ENCODE measurements around the gene UNC119B. TPM values are rescaled to one million over a fixed set of nuclear protein-coding genes. Genes with fewer than 3 reads are reported as not detected.
A peak's percentile ranks its signal among the peaks of the same experiment; 100 is the strongest.

Gene UNC119B
- total and polyA plus RNA-seq, 2 experiments from 2014 or later = 9.9 to 51.3 TPM

DNA sequence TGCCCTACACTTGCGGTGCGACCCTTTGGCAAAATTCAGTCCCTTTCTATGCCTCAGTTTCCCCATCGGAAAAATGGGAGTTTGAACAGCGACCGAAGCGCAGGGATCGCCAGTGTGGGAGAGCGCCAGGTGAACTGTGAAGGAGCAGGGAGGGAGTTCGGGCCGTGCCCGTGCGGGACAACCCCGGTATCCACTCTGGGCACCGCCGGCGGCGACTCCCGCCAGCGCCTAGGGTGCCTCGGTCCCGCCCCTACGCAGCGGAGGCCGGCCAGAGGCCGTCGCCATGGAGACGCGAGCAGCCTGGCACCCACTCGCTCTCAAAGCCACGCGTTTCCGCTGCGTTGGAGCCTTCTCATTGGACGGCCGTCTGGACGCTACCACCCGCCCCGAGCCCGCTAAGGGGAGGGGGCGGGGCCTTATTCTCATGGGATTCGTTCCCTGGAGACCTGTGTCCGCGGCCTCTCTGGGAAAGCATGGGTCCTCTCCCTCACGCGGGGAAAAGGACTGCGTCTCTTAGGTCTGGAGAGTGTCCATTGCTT is 24.0 kb upstream of the UNC119B start:
- H3K27me3 Mint-ChIP-seq (ENCODE audit: insufficient read depth, low read depth, poor library complexity) = peaks cover 2% of the 10 kb centered on the region
- H3K4me3 ChIP-seq = peak overlapping the region; percentile 99
- ATAC-seq = peak; percentile 84
- H3K4me1 Mint-ChIP-seq = peaks cover 31% of the 10 kb centered on the region
- peak; percentile 100 for DNase-seq (ENCODE audit: low spot score)
- H2AFZ ChIP-seq = peak overlapping the region; percentile 92
- H4K20me1 ChIP-seq (replicated peaks; ENCODE audit: insufficient read depth) = peaks cover 29% of the 10 kb centered on the region
- peaks cover 40% of the 10 kb centered on the region for H3K79me2 ChIP-seq (replicated peaks; ENCODE audit: insufficient read depth)
- peaks cover 29% of the 10 kb centered on the region for H3K4me1 ChIP-seq (ENCODE audit: insufficient read depth)
- peak overlapping the region; percentile 99 for H3K27ac ChIP-seq (ENCODE audit: low read depth)
- H3K9me2 ChIP-seq (ENCODE audit: insufficient read depth) = no peaks in the 10 kb centered on the region
- no peaks in the 10 kb centered on the region for H3K36me3 ChIP-seq (ENCODE audit: insufficient read depth)
- no peaks in the 10 kb centered on the region for H3K27me3 ChIP-seq (ENCODE audit: insufficient read depth)
- peak overlapping the region; percentile 97 for H3K27ac Mint-ChIP-seq
- H3K4me2 ChIP-seq = peak overlapping the region; percentile 95
- no peaks in the 10 kb centered on the region for H3K9me3 Mint-ChIP-seq
- peaks cover 5% of the 10 kb centered on the region for H3F3A ChIP-seq (replicated peaks; ENCODE audit: low read depth)
- peak overlapping the region; percentile 84 for H3K4me3 Mint-ChIP-seq
- no peaks in the 10 kb centered on the region; the same call in 2 of the 3 replicates for H3K36me3 Mint-ChIP-seq (ENCODE audit: low read depth)
- TF ChIP-seq, protein P1, sequence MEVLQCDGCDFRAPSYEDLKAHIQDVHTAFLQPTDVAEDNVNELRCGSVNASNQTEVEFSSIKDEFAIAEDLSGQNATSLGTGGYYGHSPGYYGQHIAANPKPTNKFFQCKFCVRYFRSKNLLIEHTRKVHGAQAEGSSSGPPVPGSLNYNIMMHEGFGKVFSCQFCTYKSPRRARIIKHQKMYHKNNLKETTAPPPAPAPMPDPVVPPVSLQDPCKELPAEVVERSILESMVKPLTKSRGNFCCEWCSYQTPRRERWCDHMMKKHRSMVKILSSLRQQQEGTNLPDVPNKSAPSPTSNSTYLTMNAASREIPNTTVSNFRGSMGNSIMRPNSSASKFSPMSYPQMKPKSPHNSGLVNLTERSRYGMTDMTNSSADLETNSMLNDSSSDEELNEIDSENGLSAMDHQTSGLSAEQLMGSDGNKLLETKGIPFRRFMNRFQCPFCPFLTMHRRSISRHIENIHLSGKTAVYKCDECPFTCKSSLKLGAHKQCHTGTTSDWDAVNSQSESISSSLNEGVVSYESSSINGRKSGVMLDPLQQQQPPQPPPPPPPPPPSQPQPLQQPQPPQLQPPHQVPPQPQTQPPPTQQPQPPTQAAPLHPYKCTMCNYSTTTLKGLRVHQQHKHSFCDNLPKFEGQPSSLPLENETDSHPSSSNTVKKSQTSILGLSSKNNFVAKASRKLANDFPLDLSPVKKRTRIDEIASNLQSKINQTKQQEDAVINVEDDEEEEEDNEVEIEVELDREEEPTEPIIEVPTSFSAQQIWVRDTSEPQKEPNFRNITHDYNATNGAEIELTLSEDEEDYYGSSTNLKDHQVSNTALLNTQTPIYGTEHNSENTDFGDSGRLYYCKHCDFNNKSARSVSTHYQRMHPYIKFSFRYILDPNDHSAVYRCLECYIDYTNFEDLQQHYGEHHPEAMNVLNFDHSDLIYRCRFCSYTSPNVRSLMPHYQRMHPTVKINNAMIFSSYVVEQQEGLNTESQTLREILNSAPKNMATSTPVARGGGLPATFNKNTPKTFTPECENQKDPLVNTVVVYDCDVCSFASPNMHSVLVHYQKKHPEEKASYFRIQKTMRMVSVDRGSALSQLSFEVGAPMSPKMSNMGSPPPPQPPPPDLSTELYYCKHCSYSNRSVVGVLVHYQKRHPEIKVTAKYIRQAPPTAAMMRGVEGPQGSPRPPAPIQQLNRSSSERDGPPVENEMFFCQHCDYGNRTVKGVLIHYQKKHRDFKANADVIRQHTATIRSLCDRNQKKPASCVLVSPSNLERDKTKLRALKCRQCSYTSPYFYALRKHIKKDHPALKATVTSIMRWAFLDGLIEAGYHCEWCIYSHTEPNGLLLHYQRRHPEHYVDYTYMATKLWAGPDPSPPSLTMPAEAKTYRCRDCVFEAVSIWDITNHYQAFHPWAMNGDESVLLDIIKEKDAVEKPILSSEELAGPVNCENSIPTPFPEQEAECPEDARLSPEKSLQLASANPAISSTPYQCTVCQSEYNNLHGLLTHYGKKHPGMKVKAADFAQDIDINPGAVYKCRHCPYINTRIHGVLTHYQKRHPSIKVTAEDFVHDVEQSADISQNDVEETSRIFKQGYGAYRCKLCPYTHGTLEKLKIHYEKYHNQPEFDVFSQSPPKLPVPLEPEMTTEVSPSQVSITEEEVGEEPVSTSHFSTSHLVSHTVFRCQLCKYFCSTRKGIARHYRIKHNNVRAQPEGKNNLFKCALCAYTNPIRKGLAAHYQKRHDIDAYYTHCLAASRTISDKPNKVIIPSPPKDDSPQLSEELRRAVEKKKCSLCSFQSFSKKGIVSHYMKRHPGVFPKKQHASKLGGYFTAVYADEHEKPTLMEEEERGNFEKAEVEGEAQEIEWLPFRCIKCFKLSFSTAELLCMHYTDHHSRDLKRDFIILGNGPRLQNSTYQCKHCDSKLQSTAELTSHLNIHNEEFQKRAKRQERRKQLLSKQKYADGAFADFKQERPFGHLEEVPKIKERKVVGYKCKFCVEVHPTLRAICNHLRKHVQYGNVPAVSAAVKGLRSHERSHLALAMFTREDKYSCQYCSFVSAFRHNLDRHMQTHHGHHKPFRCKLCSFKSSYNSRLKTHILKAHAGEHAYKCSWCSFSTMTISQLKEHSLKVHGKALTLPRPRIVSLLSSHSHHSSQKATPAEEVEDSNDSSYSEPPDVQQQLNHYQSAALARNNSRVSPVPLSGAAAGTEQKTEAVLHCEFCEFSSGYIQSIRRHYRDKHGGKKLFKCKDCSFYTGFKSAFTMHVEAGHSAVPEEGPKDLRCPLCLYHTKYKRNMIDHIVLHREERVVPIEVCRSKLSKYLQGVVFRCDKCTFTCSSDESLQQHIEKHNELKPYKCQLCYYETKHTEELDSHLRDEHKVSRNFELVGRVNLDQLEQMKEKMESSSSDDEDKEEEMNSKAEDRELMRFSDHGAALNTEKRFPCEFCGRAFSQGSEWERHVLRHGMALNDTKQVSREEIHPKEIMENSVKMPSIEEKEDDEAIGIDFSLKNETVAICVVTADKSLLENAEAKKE (CRISPR knock-in tag; IDR thresholded peaks at IDR 0.05) = no peak
- TF ChIP-seq, protein P2, sequence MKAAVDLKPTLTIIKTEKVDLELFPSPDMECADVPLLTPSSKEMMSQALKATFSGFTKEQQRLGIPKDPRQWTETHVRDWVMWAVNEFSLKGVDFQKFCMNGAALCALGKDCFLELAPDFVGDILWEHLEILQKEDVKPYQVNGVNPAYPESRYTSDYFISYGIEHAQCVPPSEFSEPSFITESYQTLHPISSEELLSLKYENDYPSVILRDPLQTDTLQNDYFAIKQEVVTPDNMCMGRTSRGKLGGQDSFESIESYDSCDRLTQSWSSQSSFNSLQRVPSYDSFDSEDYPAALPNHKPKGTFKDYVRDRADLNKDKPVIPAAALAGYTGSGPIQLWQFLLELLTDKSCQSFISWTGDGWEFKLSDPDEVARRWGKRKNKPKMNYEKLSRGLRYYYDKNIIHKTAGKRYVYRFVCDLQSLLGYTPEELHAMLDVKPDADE (IDR thresholded peaks at IDR 0.05) = no peak
- 0 out of 2 replicates have a peak, but pooled peaks have one; percentile 2 for TF ChIP-seq CREB1 (CRISPR knock-in tag; IDR thresholded peaks at IDR 0.05; ENCODE audit: low read depth)
- no peak for TF ChIP-seq NANOG (IDR thresholded peaks at IDR 0.05; ENCODE audit: borderline replicate concordance)
- TF ChIP-seq ZNF114 (CRISPR knock-in tag; IDR thresholded peaks at IDR 0.05) = no peak
- TF ChIP-seq EZH2phosphoT487 (IDR thresholded peaks at IDR 0.05; ENCODE audit: unreplicated experiment) = no peak
- TF ChIP-seq EZH2 (IDR thresholded peaks at IDR 0.05; ENCODE audit: low read depth, unreplicated experiment) = no peak
- no peak for TF ChIP-seq ZNF331 (CRISPR knock-in tag; IDR thresholded peaks at IDR 0.05; ENCODE audit: low read depth)
- TF ChIP-seq POLR2AphosphoS5 (IDR thresholded peaks at IDR 0.05; ENCODE audit: low read depth) = peak; percentile 90
- TF ChIP-seq JUNB (IDR thresholded peaks at IDR 0.05; ENCODE audit: unreplicated experiment) = no peak
- TF ChIP-seq, protein P3, sequence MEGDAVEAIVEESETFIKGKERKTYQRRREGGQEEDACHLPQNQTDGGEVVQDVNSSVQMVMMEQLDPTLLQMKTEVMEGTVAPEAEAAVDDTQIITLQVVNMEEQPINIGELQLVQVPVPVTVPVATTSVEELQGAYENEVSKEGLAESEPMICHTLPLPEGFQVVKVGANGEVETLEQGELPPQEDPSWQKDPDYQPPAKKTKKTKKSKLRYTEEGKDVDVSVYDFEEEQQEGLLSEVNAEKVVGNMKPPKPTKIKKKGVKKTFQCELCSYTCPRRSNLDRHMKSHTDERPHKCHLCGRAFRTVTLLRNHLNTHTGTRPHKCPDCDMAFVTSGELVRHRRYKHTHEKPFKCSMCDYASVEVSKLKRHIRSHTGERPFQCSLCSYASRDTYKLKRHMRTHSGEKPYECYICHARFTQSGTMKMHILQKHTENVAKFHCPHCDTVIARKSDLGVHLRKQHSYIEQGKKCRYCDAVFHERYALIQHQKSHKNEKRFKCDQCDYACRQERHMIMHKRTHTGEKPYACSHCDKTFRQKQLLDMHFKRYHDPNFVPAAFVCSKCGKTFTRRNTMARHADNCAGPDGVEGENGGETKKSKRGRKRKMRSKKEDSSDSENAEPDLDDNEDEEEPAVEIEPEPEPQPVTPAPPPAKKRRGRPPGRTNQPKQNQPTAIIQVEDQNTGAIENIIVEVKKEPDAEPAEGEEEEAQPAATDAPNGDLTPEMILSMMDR (conservative IDR thresholded peaks at IDR 0.05; ENCODE audit: low read depth in 2 of 2) = no peak
- TF ChIP-seq, protein P4, sequence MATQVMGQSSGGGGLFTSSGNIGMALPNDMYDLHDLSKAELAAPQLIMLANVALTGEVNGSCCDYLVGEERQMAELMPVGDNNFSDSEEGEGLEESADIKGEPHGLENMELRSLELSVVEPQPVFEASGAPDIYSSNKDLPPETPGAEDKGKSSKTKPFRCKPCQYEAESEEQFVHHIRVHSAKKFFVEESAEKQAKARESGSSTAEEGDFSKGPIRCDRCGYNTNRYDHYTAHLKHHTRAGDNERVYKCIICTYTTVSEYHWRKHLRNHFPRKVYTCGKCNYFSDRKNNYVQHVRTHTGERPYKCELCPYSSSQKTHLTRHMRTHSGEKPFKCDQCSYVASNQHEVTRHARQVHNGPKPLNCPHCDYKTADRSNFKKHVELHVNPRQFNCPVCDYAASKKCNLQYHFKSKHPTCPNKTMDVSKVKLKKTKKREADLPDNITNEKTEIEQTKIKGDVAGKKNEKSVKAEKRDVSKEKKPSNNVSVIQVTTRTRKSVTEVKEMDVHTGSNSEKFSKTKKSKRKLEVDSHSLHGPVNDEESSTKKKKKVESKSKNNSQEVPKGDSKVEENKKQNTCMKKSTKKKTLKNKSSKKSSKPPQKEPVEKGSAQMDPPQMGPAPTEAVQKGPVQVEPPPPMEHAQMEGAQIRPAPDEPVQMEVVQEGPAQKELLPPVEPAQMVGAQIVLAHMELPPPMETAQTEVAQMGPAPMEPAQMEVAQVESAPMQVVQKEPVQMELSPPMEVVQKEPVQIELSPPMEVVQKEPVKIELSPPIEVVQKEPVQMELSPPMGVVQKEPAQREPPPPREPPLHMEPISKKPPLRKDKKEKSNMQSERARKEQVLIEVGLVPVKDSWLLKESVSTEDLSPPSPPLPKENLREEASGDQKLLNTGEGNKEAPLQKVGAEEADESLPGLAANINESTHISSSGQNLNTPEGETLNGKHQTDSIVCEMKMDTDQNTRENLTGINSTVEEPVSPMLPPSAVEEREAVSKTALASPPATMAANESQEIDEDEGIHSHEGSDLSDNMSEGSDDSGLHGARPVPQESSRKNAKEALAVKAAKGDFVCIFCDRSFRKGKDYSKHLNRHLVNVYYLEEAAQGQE (IDR thresholded peaks at IDR 0.05; ENCODE audit: unreplicated experiment) = no peak
- TF ChIP-seq STAT1 (IDR thresholded peaks at IDR 0.05; ENCODE audit: unreplicated experiment) = no peak
